ENCODE results near the gene CNTNAP2. TPM values are rescaled to one million over a fixed set of nuclear protein-coding genes. Genes with fewer than 3 reads are reported as not detected.
"Not testable (repeated sequence)": the region's sequence is repeated elsewhere in the genome, so short reads cannot be mapped to it uniquely, and the experiment has no call there.

The CNTNAP2 gene
- total RNA-seq, 2 experiments from 2014 or later = not detected

DNA sequence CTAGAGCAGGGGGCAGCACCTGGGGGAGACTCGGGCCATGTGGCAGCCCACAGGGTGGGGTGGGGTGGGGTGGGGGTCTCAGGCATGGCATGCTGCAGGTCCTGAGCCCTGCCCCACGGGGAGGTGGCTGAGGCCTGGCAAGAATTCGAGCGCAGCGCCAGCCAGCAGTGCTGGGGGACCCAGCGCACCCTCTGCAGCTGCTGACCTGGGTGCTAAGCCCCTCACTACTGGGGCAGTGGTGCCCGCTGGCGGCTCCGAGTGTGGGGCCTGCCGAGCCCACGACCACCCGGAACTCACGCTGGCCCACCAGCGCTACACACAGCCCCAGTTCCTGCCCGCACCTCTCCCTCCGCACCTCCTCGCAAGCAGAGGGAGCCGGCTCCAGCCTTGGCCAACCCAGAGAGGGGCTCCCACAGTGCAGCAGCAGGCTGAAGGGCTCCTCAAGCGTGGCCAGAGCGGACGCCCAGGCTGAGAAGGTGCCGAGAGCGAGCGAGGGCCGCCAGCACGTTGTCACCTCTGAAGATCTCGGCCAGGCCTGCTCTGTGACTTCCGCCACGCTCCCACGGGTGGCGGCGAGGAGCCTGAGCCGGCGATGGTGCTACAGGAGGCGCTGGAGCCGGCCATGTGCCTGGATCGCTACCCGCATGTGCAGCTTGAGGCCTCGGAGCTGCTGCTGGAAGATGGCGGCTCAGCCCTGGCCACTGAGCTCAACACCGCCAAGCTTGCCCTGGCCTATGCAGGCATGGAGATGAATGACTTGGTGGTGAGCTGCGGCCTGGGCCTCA is 2328.9 kb downstream of the CNTNAP2 start:
- POLR2A ChIA-PET = no interaction called here
- no peak for ATAC-seq (ENCODE audit: low read depth)
- Mint-ChIP-seq H3K4me1 (no peaks in the 10 kb centered on the region), H3K9me3 (no peaks in the 10 kb centered on the region), H3K4me3 (no peak overlapping the region), H3K27me3 (peaks cover 2% of the 10 kb centered on the region), H3K27ac (no peak overlapping the region), H3K36me3 (no peaks in the 10 kb centered on the region)
- no peak for DNase-seq

DNA sequence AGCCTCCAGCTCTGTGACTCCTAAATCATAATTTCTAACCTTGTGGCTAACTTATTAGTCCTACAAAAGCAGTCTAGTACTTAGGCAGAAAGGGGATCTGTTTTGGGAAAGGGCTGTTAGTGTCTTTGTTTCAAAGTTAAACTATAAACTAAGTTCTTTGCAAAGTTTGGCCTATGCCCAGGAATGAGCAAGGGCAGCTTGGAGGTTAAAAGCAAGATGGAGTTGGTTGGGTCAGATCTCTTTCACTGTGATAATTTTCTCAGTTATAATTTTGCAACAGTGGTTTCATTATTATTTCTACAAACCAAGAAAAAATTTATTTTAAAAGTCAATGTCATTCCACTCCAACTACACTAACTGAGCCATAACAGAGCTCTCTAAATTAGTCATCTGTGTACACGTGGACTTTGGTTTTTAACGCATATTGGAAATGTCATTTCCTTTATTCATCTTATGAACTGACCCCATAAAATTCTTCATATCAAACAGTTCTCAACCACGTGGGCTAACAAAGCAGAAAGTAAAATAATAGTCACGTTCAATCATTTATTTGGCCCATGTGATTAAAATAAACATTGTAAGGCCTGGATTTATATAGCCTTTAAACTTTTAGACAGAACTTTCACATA is 2330.7 kb downstream of the CNTNAP2 start:
- Mint-ChIP-seq H3K27ac (no peak overlapping the region), H3K36me3 (no peaks in the 10 kb centered on the region), H3K4me3 (no peak overlapping the region), H3K9me3 (no peaks in the 10 kb centered on the region), H3K27me3 (no peaks in the 10 kb centered on the region), H3K4me1 (no peaks in the 10 kb centered on the region)
- POLR2A ChIA-PET = no interaction called here
- no peak for ATAC-seq (ENCODE audit: low read depth)
- DNase-seq = no peak

DNA sequence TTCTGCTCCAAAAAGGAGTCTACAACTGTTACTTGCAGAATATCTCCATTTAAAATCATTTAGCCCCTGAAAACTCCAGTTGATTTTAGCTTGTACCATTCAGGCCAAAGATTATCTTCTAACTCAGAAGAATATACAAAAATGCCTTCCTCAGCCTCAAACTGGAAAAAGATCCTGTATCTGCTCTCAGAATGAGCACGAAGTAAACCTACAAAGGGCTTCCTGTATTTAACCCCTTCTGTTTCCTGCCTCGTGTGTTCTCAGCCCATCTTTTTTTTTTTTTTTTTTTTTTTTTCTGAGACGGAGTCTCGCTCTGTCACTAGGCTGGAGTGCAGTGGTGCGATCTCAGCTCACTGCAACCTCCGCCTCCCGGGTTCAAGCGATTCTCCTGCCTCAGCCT is 2334.9 kb downstream of the CNTNAP2 start:
- ATAC-seq (ENCODE audit: low read depth); DNase-seq; H3K36me3 Mint-ChIP-seq; POLR2A ChIA-PET; H3K9me3 Mint-ChIP-seq; H3K27ac Mint-ChIP-seq; H3K27me3 Mint-ChIP-seq; H3K4me3 Mint-ChIP-seq; H3K4me1 Mint-ChIP-seq: not testable (repeated sequence)

DNA sequence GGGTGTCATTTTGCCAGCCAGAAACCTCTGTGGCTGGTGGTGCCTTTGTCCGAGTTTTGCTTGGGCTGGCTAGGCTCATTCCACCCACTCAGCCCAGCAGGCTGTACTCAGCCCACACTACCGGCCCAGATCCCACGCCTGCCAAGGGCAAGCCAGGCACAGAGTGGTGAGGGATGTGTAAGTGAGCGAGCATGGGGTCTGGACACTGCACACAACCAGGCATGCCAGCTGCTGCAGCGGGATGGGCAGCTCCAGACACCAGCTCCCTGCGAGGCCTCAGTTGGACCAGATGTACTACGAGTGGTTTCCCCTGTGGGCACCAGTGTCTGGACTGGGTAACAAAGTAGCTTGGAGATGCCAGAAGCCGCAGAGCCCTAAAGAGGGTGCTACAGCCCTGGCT is 2339.8 kb downstream of the CNTNAP2 start:
- H3K4me3 Mint-ChIP-seq = no peak overlapping the region
- H3K36me3 Mint-ChIP-seq = no peaks in the 10 kb centered on the region
- no peak for ATAC-seq (ENCODE audit: low read depth)
- peaks cover 4% of the 10 kb centered on the region for H3K27me3 Mint-ChIP-seq
- DNase-seq = no peak
- H3K27ac Mint-ChIP-seq = no peak overlapping the region
- H3K4me1 Mint-ChIP-seq = no peaks in the 10 kb centered on the region
- H3K9me3 Mint-ChIP-seq = no peaks in the 10 kb centered on the region
- POLR2A ChIA-PET = no interaction called here

DNA sequence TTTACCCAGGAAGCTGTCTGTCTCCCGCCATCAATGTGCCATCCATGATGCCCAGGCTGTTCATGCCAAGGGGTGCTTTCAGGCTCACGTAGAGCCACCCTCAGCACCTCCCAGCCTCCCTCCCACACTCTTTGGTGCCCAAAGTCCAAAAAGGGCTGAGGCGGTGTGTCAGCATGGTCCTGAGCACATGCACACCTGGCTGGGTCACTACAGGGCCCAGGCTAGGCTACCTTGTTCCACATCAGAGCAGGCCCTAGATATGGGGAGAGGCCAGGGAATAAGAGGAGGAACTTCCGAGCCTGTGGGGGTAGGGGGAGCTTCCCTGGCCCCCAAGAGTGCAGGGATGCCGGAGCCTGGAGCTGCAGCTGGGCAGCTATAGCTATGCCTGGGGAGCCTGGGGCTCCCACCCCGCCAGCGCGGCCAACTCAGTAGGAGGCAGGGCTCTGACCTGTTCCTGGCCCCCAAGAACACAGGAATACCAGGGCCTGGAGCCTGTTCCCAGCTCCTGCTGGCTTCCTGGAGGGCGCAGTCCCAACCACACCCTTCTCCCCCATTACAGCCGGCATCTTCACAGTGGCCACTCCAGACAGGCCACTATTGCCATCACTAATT is 2340.8 kb downstream of the CNTNAP2 start:
- no peak overlapping the region for H3K27ac Mint-ChIP-seq
- POLR2A ChIA-PET = no interaction called here
- no peaks in the 10 kb centered on the region for H3K36me3 Mint-ChIP-seq
- peaks cover 4% of the 10 kb centered on the region for H3K9me3 Mint-ChIP-seq
- no peak for DNase-seq
- peaks cover 4% of the 10 kb centered on the region for H3K27me3 Mint-ChIP-seq
- no peak overlapping the region for H3K4me3 Mint-ChIP-seq
- ATAC-seq (ENCODE audit: low read depth) = no peak
- H3K4me1 Mint-ChIP-seq = no peaks in the 10 kb centered on the region

DNA sequence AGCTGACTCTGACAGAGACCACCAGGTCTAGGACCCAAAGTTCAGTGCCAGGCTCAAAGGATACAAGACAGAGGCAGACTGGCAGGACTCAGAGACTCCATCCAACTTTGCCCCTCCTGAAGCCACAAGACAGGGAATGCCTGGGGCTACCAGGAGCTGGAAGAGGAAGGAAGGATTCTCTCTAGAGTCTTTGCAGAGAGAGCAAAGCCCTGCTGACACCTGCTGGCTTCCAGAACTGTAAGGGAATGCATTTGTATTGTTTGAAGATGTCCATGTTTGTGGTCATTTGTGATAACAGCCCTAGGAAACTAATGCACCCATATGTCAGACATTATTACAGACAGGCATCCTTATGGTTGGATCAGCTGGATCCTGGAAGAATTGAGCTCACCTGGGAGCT is 2341.7 kb downstream of the CNTNAP2 start:
- Mint-ChIP-seq H3K27ac (no peak overlapping the region), H3K36me3 (no peaks in the 10 kb centered on the region), H3K4me3 (no peak overlapping the region), H3K4me1 (no peaks in the 10 kb centered on the region), H3K27me3 (peaks cover 4% of the 10 kb centered on the region), H3K9me3 (peaks cover 9% of the 10 kb centered on the region)
- ATAC-seq (ENCODE audit: low read depth) (no peak), DNase-seq (no peak)
- POLR2A ChIA-PET = no interaction called here

DNA sequence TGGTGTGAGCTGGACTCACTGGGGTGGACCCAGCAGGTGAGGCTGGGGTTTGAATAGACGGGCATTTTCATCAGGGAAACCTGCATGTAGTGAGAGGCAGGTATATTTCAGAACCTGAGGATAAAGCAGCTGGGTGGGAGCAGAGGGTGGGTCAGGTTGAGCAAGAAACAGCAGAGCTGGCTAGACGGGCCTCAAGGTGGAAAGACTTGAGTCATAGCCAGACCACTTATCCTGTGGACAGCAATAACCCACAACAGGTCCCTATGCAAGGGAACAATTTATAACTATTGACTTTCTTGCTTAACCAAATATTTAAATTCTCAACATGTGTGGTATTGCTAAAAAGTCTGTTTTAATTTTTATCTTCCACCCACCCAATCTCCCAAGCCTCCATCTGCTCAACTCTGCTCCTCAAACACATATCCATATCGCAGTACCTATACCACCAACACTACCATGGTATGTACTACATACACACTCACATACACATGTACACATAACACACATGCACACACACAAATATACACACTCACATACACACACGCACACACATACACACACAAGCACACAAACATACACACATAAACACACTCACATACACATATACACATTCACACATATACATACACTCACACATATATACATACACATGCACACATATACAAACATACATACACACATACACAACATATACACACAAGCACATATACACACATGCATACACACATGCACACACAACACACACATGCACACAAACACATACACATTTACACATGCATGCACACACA is 2345.0 kb downstream of the CNTNAP2 start:
- no peak overlapping the region for H3K4me3 Mint-ChIP-seq
- no peak for ATAC-seq (ENCODE audit: low read depth)
- H3K9me3 Mint-ChIP-seq = peaks cover 10% of the 10 kb centered on the region
- no peak for DNase-seq
- H3K27ac Mint-ChIP-seq = no peak overlapping the region
- H3K27me3 Mint-ChIP-seq = peaks cover 4% of the 10 kb centered on the region
- H3K36me3 Mint-ChIP-seq = no peaks in the 10 kb centered on the region
- no peaks in the 10 kb centered on the region for H3K4me1 Mint-ChIP-seq
- POLR2A ChIA-PET = no interaction called here

DNA sequence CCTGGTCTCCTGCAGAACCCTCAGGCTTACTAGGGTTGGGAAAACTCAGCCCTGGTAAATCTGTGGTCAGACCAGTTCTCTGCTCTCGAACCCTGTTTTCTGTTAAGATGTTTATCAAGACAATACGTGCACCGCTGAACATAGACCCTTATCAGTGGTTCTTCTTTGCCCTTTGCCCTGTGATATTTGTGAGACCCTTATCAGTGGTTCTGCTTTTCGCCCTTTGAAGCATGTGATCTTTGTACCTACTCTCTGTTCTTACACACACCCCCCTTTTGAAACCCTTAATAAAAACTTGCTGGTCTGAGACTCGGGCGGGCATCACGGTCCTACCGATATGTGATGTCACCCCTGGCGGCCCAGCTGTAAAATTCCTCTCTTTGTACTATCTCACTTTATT is 2346.2 kb downstream of the CNTNAP2 start:
- DNase-seq; H3K27ac Mint-ChIP-seq; ATAC-seq (ENCODE audit: low read depth); H3K4me3 Mint-ChIP-seq; H3K27me3 Mint-ChIP-seq; H3K4me1 Mint-ChIP-seq; H3K36me3 Mint-ChIP-seq; POLR2A ChIA-PET: not testable (repeated sequence)
- H3K9me3 Mint-ChIP-seq = peaks cover 10% of the 10 kb centered on the region

DNA sequence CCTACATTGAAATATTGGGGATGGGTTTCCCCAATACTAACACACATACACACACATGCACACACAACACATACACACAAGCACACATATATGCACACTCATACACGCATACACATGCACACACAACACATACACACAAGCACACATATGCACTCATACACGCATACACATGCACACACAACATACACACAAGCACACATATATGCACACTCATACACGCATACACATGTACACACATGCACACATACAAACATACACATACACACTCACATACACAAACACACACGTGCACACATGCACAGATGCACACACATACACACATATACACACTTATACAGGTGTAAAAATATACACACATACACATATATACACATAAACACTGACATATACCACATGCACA is 2346.6 kb downstream of the CNTNAP2 start:
- Mint-ChIP-seq H3K36me3 (no peaks in the 10 kb centered on the region), H3K4me1 (no peaks in the 10 kb centered on the region), H3K9me3 (peaks cover 10% of the 10 kb centered on the region), H3K4me3 (no peak overlapping the region), H3K27me3 (peaks cover 4% of the 10 kb centered on the region), H3K27ac (no peak overlapping the region)
- ATAC-seq (ENCODE audit: low read depth) = no peak
- no peak for DNase-seq
- POLR2A ChIA-PET = no interaction called here

DNA sequence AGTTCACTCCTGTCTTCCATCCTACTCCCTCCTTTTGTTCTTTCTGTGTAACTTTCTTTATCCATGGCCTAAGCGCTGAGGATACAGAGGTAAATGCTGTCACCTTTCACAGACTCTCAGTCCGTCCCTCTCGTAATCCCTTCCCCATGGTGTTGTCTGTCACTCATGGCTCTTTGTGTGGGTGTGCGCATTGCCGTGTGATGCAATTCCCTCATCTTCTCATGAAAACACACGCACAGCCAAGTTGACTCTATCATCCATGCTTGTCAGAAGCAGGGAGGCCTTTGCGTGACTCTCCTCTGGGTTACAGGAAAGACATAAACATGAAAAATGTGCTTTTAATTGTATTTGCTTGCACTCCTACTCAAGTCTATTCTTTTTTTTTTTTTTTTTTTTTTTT is 2348.3 kb downstream of the CNTNAP2 start:
- Mint-ChIP-seq H3K4me3 (no peak overlapping the region), H3K9me3 (peaks cover 10% of the 10 kb centered on the region), H3K36me3 (no peaks in the 10 kb centered on the region), H3K27me3 (peaks cover 2% of the 10 kb centered on the region), H3K27ac (no peak overlapping the region), H3K4me1 (no peaks in the 10 kb centered on the region)
- ATAC-seq (ENCODE audit: low read depth) (no peak), DNase-seq (no peak)
- POLR2A ChIA-PET = no interaction called here

DNA sequence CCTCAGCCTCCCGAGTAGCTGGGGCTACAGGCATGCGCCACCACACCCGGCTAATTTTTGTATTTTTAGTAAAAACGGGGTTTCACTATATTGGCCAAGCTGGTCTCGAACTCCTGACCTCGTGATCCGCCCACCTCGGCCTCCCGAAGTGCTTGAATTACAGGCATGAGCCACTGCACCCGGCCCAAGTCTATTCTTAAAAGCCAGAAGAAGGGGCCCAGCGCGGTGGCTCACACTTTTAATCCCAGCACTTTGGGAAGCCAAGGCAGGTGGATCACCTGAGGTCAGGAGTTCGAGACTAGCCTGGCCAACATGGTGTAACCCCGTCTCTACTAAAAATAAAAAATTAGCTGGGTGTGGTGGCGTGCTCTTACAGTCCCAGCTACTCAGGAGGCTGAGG is 2348.8 kb downstream of the CNTNAP2 start:
- H3K27me3 Mint-ChIP-seq; H3K27ac Mint-ChIP-seq; H3K4me3 Mint-ChIP-seq; H3K36me3 Mint-ChIP-seq; H3K4me1 Mint-ChIP-seq; DNase-seq; POLR2A ChIA-PET; ATAC-seq (ENCODE audit: low read depth): not testable (repeated sequence)
- peaks cover 10% of the 10 kb centered on the region for H3K9me3 Mint-ChIP-seq

DNA sequence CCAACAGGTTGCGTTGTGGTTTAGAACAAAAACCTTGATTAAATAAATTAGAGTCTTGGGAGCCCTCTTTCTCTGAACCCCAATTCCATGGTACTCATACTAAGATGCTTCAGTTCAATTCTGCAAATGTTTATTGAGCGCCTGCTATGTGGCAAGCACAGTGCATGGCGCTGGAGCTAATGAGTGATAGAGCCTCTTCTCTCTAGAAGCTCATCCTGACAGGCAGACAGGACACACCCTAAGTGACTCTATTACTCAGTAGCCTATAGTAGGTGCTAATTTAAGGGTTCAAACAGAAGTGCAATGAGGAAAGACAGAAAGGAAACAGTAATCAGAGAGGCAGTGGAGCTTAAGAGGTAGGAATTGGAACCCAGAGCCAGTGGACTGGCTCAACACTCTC is 2349.5 kb downstream of the CNTNAP2 start:
- no peak overlapping the region for H3K4me3 Mint-ChIP-seq
- H3K27me3 Mint-ChIP-seq = peaks cover 2% of the 10 kb centered on the region
- no peaks in the 10 kb centered on the region for H3K36me3 Mint-ChIP-seq
- H3K4me1 Mint-ChIP-seq = no peaks in the 10 kb centered on the region
- POLR2A ChIA-PET = no interaction called here
- peaks cover 10% of the 10 kb centered on the region for H3K9me3 Mint-ChIP-seq
- DNase-seq (no peak), ATAC-seq (ENCODE audit: low read depth) (no peak)
- H3K27ac Mint-ChIP-seq = no peak overlapping the region

DNA sequence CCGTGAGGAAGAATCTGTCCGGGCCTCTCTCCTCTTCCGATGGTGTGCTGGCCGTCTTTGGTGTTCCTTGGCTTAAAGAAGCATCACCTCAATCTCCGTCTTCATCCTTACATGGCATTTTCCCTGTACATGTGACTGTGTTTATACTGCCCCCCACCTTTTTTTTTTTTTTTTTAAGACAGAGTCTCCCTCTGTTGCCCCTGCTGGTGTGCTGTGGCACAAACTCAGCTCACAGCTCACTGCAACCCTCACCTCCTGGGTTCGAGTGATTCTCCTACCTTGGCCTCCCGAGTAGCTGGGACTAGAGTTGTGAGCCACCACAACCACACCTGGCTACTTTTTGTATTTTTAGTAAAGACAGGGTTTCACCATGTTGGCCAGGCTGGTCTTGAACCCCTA is 2352.1 kb downstream of the CNTNAP2 start:
- H3K9me3 Mint-ChIP-seq = no peaks in the 10 kb centered on the region
- H3K4me1 Mint-ChIP-seq = no peaks in the 10 kb centered on the region
- POLR2A ChIA-PET = no interaction called here
- H3K36me3 Mint-ChIP-seq = no peaks in the 10 kb centered on the region
- DNase-seq (no peak), ATAC-seq (ENCODE audit: low read depth) (no peak)
- H3K4me3 Mint-ChIP-seq = no peak overlapping the region
- peaks cover 7% of the 10 kb centered on the region for H3K27me3 Mint-ChIP-seq
- no peak overlapping the region for H3K27ac Mint-ChIP-seq
